ENCODE measurements around the gene PALLD. TPM values are rescaled to one million over a fixed set of nuclear protein-coding genes. Genes with fewer than 3 reads are reported as not detected.

The PALLD gene
- total RNA-seq, 4 donors from 2014 or later = 1,903 to 3,507 (median 2,130) TPM

- intact Hi-C loops (cut with DNase I) = no loop called here
- no peak for DNase-seq (ENCODE audit: extremely low spot score)
- H3K27ac ChIP-seq (replicated peaks in 1 of 4) = peak overlapping the region in 2 of 4 donors; percentile 22 to 39
- H3K4me1 ChIP-seq = peaks cover 8 to 16% (median 9%) of the 10 kb centered on the region in 4 donors
- no peaks in the 10 kb centered on the region for H3K36me3 ChIP-seq
- H3K4me3 ChIP-seq = peak overlapping the region; percentile 2 to 13 (median 10)
- WGBS = 76% methylated on average over 9 of the region's 9 CpGs
- no peak for TF ChIP-seq POLR2AphosphoS5 (IDR thresholded peaks at IDR 0.05)
- TF ChIP-seq POLR2A (IDR thresholded peaks at IDR 0.05; ENCODE audit: low read depth) = no peak
- TF ChIP-seq CTCF (IDR thresholded peaks at IDR 0.05) = no peak
- TF ChIP-seq EP300 (IDR thresholded peaks at IDR 0.05) = no peak
- no peaks in the 10 kb centered on the region for H3K9me3 ChIP-seq
- no peaks in the 10 kb centered on the region for H3K27me3 ChIP-seq
Observed at GRCh38 chr4:168569931-168570276, 73.1 kb downstream of the PALLD start.

GRCh38 chr4:168570466-168570865, 73.6 kb downstream of the PALLD start:
- DNase-seq (ENCODE audit: extremely low spot score) = no peak
- Histone ChIP-seq H3K27me3 (no peaks in the 10 kb centered on the region), H3K36me3 (no peaks in the 10 kb centered on the region), H3K27ac (replicated peaks in 1 of 4) (no peak overlapping the region), H3K4me1 (peaks cover 8 to 16% (median 9%) of the 10 kb centered on the region in 4 donors), H3K4me3 (peak overlapping the region in 1 of 4 donors; percentile 8), H3K9me3 (no peaks in the 10 kb centered on the region)
- intact Hi-C loops (cut with DNase I) = no loop called here
- no peak for TF ChIP-seq CTCF (IDR thresholded peaks at IDR 0.05)
- TF ChIP-seq POLR2A (IDR thresholded peaks at IDR 0.05; ENCODE audit: low read depth) = no peak
- TF ChIP-seq POLR2AphosphoS5 (IDR thresholded peaks at IDR 0.05) = no peak
- no peak for TF ChIP-seq EP300 (IDR thresholded peaks at IDR 0.05)

GRCh38 chr4:168572002-168572401, 75.2 kb downstream of the PALLD start:
- H3K9me3 ChIP-seq = no peaks in the 10 kb centered on the region
- no peaks in the 10 kb centered on the region for H3K27me3 ChIP-seq
- intact Hi-C loops (cut with DNase I) = no loop called here
- no peaks in the 10 kb centered on the region for H3K36me3 ChIP-seq
- TF ChIP-seq CTCF (IDR thresholded peaks at IDR 0.05) (no peak), POLR2AphosphoS5 (IDR thresholded peaks at IDR 0.05) (no peak), EP300 (IDR thresholded peaks at IDR 0.05) (no peak), POLR2A (IDR thresholded peaks at IDR 0.05; ENCODE audit: low read depth) (no peak)
- peaks cover 8 to 16% (median 9%) of the 10 kb centered on the region in 4 donors for H3K4me1 ChIP-seq
- no peak for DNase-seq (ENCODE audit: extremely low spot score)
- no peak overlapping the region for H3K27ac ChIP-seq (replicated peaks in 1 of 4)
- no peak overlapping the region for H3K4me3 ChIP-seq
- 94% methylated on average over 3 of the region's 3 CpGs for WGBS

GRCh38 chr4:168573870-168574269, 77.0 kb downstream of the PALLD start:
- H3K4me3 ChIP-seq = no peak overlapping the region
- H3K27ac ChIP-seq (replicated peaks in 1 of 4) = no peak overlapping the region
- H3K36me3 ChIP-seq = no peaks in the 10 kb centered on the region
- WGBS = 75% methylated on average over 3 of the region's 3 CpGs
- TF ChIP-seq POLR2A (IDR thresholded peaks at IDR 0.05; ENCODE audit: low read depth) (no peak), CTCF (IDR thresholded peaks at IDR 0.05) (no peak), EP300 (IDR thresholded peaks at IDR 0.05) (no peak), POLR2AphosphoS5 (IDR thresholded peaks at IDR 0.05) (no peak)
- intact Hi-C loops (cut with DNase I) = no loop called here
- no peaks in the 10 kb centered on the region for H3K9me3 ChIP-seq
- peaks cover 9 to 14% (median 12%) of the 10 kb centered on the region in 4 donors for H3K4me1 ChIP-seq
- no peak for DNase-seq (ENCODE audit: extremely low spot score)
- no peaks in the 10 kb centered on the region for H3K27me3 ChIP-seq

GRCh38 chr4:168574581-168575295, 77.9 kb downstream of the PALLD start:
- no peak for TF ChIP-seq EP300 (IDR thresholded peaks at IDR 0.05)
- no peak for TF ChIP-seq CTCF (IDR thresholded peaks at IDR 0.05)
- TF ChIP-seq POLR2A (IDR thresholded peaks at IDR 0.05; ENCODE audit: low read depth) = no peak
- no peak for TF ChIP-seq POLR2AphosphoS5 (IDR thresholded peaks at IDR 0.05)
- Histone ChIP-seq H3K4me1 (peaks cover 0 to 11% (median 3%) of the 10 kb centered on the region in 4 donors), H3K4me3 (no peak overlapping the region), H3K36me3 (no peaks in the 10 kb centered on the region), H3K9me3 (no peaks in the 10 kb centered on the region), H3K27me3 (no peaks in the 10 kb centered on the region), H3K27ac (replicated peaks in 1 of 4) (no peak overlapping the region)
- intact Hi-C loops (cut with DNase I) = no loop called here
- no peak for DNase-seq (ENCODE audit: extremely low spot score)
- 92% methylated on average over 5 of the region's 5 CpGs for WGBS
